ENCODE results near the gene C2orf76.
"Not testable (repeated sequence)": the region's sequence is repeated elsewhere in the genome, so short reads cannot be mapped to it uniquely, and the experiment has no call there.

The C2orf76 gene

GRCh38 chr2:119293900-119294299 is 72.7 kb downstream of the C2orf76 start:
- no peak for DNase-seq (ENCODE audit: low read depth)

GRCh38 chr2:119293254-119293653 is 73.4 kb downstream of the C2orf76 start:
- DNase-seq (ENCODE audit: low read depth), result no peak

GRCh38 chr2:119292226-119292625 is 74.4 kb downstream of the C2orf76 start:
- no peak for DNase-seq (ENCODE audit: low read depth)

- no peak for DNase-seq (ENCODE audit: low read depth)
Measured at GRCh38 chr2:119291588-119292167, 75.0 kb downstream of the C2orf76 start.

GRCh38 chr2:119290859-119291587 is 75.6 kb downstream of the C2orf76 start:
- no peak for DNase-seq (ENCODE audit: low read depth)

GRCh38 chr2:119289642-119290041 is 77.0 kb downstream of the C2orf76 start:
- no peak for DNase-seq (ENCODE audit: low read depth)

GRCh38 chr2:119289093-119289492 is 77.5 kb downstream of the C2orf76 start:
- DNase-seq (ENCODE audit: low read depth), result no peak

GRCh38 chr2:119288576-119288975 is 78.1 kb downstream of the C2orf76 start:
- DNase-seq (ENCODE audit: low read depth), result no peak

- no peak for DNase-seq (ENCODE audit: low read depth)
Measured at GRCh38 chr2:119286661-119287060, 80.0 kb downstream of the C2orf76 start.

GRCh38 chr2:119283873-119284331 is 82.7 kb downstream of the C2orf76 start:
- no peak for DNase-seq (ENCODE audit: low read depth)

GRCh38 chr2:119282996-119283511 is 83.6 kb downstream of the C2orf76 start:
- DNase-seq (ENCODE audit: low read depth), result no peak

- DNase-seq (ENCODE audit: low read depth), result no peak
Measured at GRCh38 chr2:119282146-119282995, 84.3 kb downstream of the C2orf76 start.

GRCh38 chr2:119280680-119281079 is 86.0 kb downstream of the C2orf76 start:
- DNase-seq (ENCODE audit: low read depth), result no peak

GRCh38 chr2:119279666-119280065 is 87.0 kb downstream of the C2orf76 start:
- no peak for DNase-seq (ENCODE audit: low read depth)

GRCh38 chr2:119278946-119279345 is 87.7 kb downstream of the C2orf76 start:
- no peak for DNase-seq (ENCODE audit: low read depth)

GRCh38 chr2:119278385-119278784 is 88.2 kb downstream of the C2orf76 start:
- not testable (repeated sequence) for DNase-seq (ENCODE audit: low read depth)

GRCh38 chr2:119276864-119277263 is 89.8 kb downstream of the C2orf76 start:
- no peak for DNase-seq (ENCODE audit: low read depth)

GRCh38 chr2:119267604-119268003 is 99.0 kb downstream of the C2orf76 start:
- no peak for DNase-seq (ENCODE audit: low read depth)

GRCh38 chr2:119266091-119266589 is 100.5 kb downstream of the C2orf76 start:
- DNase-seq (ENCODE audit: low read depth), result no peak

- DNase-seq (ENCODE audit: low read depth), result no peak
Measured at GRCh38 chr2:119265693-119266066, 101.0 kb downstream of the C2orf76 start.

GRCh38 chr2:119264781-119265692 is 101.6 kb downstream of the C2orf76 start:
- DNase-seq (ENCODE audit: low read depth), result no peak
